Left colon (tissue), 2 donors: ENCODE data around the gene FASLG. TPM values are rescaled to one million over a fixed set of nuclear protein-coding genes. Genes with fewer than 3 reads are reported as not detected.

ENCODE experiments used
- total RNA-seq, 2 donors: library from RNA; stranded (reverse); fragmentation: NEBNext Ultra II Directional; extraction: Animal tissue kit (Norgen Biotek cat#: 25700); gene quantifications; one replicate each; pipeline ENCODE4 v1.2.1, GENCODE V29; 2021
- donor health status: DM: no; HTN: no; CAD: no.
- donor health status: DM: yes; HTN: yes; CAD: no.

Gene FASLG
- total RNA-seq, 2 donors from 2014 or later, result 0.49 to 0.70 TPM

Other genes starting within 250 kb of the FASLG start
- gene C1orf105, start 238.4 kb upstream of the FASLG start, total RNA-seq, result not detected
- 10 to 100 TPM; 22.9 to 24.1 TPM for gene PIGC, start 215.0 kb upstream of the FASLG start, total RNA-seq
- 10 to 100 TPM; 24.8 to 26.9 TPM for gene SUCO, start 126.0 kb upstream of the FASLG start, total RNA-seq